H1 (cell line): ENCODE data around the gene BRSK2. TPM values are rescaled to one million over a fixed set of nuclear protein-coding genes. Genes with fewer than 3 reads are reported as not detected.

Source experiments
- CTCF ChIA-PET: fragments of 300-600 bp; sonication (Branson Sonifier 250); formaldehyde crosslinking; loops from one replicate; lab custom pipeline; 2021; ENCODE audit not compliant: partially characterized antibody; lab: Charles Lee
- POLR2A ChIA-PET: fragments of 300-600 bp; sonication (Branson Sonifier 250); formaldehyde crosslinking; loops from one replicate; lab custom pipeline; 2021; ENCODE audit warnings: inconsistent platforms; ENCODE audit not compliant: partially characterized antibody; lab: Charles Lee
- DNase-seq, 2 experiments: peaks; one replicate each; pipeline versions ENCODE4 v3.0.0 to v3.0.0-alpha.2; 2010 to 2022; ENCODE audit warnings: low spot score in 2 of 2, low read depth in 1 of 2, mixed read lengths in 1 of 2
- FAIRE-seq: peaks from 2 replicates; lab custom pipeline; 2011; peaks lifted over from hg19 to GRCh38; lab: Jason Lieb, UNC
- H2AFZ ChIP-seq: 2 replicates; pipeline ENCODE4 v1.8.1; 2012; ENCODE audit warnings: low read length, inconsistent platforms
- H2AK5ac ChIP-seq: 2 replicates; pipeline ENCODE4 v1.6.1; 2013; ENCODE audit warnings: low read depth, low read length
- H2BK120ac ChIP-seq: replicated peaks from 2 replicates; pipeline ENCODE3; 2013; ENCODE audit warnings: low read depth, low read length, inconsistent platforms
- H2BK12ac ChIP-seq: 2 replicates; pipeline ENCODE4 v1.6.1; 2013; ENCODE audit warnings: low read depth, low read length
- H2BK15ac ChIP-seq: 2 replicates; pipeline ENCODE4 v1.6.1; 2013; ENCODE audit warnings: low read length
- H2BK20ac ChIP-seq: 2 replicates; pipeline ENCODE4 v1.6.1; 2013; ENCODE audit warnings: low read length
- H2BK5ac ChIP-seq: 2 replicates; pipeline ENCODE4 v1.6.1; 2013; ENCODE audit warnings: low read depth, low read length
- H3K14ac ChIP-seq: 2 replicates; pipeline ENCODE4 v1.6.1; 2013; ENCODE audit warnings: inconsistent platforms; ENCODE audit not compliant: insufficient read length
- H3K18ac ChIP-seq: 2 replicates; pipeline ENCODE4 v1.6.1; 2013; ENCODE audit warnings: low read length; ENCODE audit errors: extremely low read depth
- H3K23ac ChIP-seq: 2 replicates; pipeline ENCODE4 v1.6.1; 2013; ENCODE audit warnings: inconsistent platforms; ENCODE audit not compliant: insufficient read length
- H3K23me2 ChIP-seq: 2 replicates; pipeline ENCODE4 v1.6.1; 2013; ENCODE audit warnings: low read depth, low read length
- H3K27ac ChIP-seq: 2 replicates; pipeline ENCODE4 v1.6.1; 2011; ENCODE audit warnings: low read depth, low read length, inconsistent platforms
- H3K27me3 ChIP-seq, 4 experiments: replicated peaks in 1 of 4; 1 replicate in 1 of 4; 2 replicates in 3 of 4; pipeline versions ENCODE4 v1.6.1 to v1.8.1; 2011 to 2013; ENCODE audit warnings: low read length in 3 of 4, mild to moderate bottlenecking in 3 of 4, inconsistent platforms in 2 of 4, mixed read lengths in 2 of 4, moderate library complexity in 1 of 4; ENCODE audit not compliant: control insufficient read depth in 3 of 4, insufficient read depth in 3 of 4; ENCODE audit errors: extremely low read depth in 1 of 4
- H3K36me3 ChIP-seq, 4 experiments: 2 replicates each; pipeline versions ENCODE4 v1.6.1 to v1.8.1; 2011 to 2013; ENCODE audit warnings: mild to moderate bottlenecking in 4 of 4, low read length in 3 of 4, moderate library complexity in 2 of 4, control low read depth in 1 of 4, inconsistent platforms in 1 of 4; ENCODE audit not compliant: insufficient read depth in 4 of 4, control insufficient read depth in 2 of 4
- H3K4ac ChIP-seq: replicated peaks from 2 replicates; pipeline ENCODE3; 2013; ENCODE audit warnings: low read length, low read depth, mixed read lengths, inconsistent platforms; ENCODE audit not compliant: insufficient read length
- H3K4me1 ChIP-seq, 4 experiments: replicated peaks in 1 of 4; 1 replicate in 1 of 4; 2 replicates in 3 of 4; pipeline versions ENCODE4 v1.6.1 to v1.8.1; 2011 to 2013; ENCODE audit warnings: low read length in 3 of 4, inconsistent platforms in 2 of 4, mixed read lengths in 1 of 4; ENCODE audit not compliant: insufficient read depth in 4 of 4, control insufficient read depth in 3 of 4
- H3K4me2 ChIP-seq, 2 experiments: 2 replicates each; pipeline versions ENCODE4 v1.6.1 to v1.8.1; 2011 to 2013; ENCODE audit warnings: low read depth in 2 of 2, low read length in 2 of 2, control low read depth in 1 of 2, inconsistent platforms in 1 of 2, mild to moderate bottlenecking in 1 of 2; ENCODE audit not compliant: insufficient read depth in 1 of 2
- H3K4me3 ChIP-seq, 4 experiments: fragments of 200-600, 300-600 bp in 1 of 4; sonication (generic), shearing (Covaris generic), sonication (Bioruptor Twin) in 1 of 4; 2 replicates each; pipeline versions ENCODE4 v1.5.1 to v1.8.1; 2011 to 2016; ENCODE audit warnings: low read length in 4 of 4, low read depth in 3 of 4, control low read depth in 2 of 4, inconsistent platforms in 2 of 4, mild to moderate bottlenecking in 2 of 4, mixed read lengths in 1 of 4, moderate library complexity in 1 of 4; ENCODE audit not compliant: insufficient read depth in 2 of 4; ENCODE audit errors: extremely low read depth in 1 of 4
- H3K56ac ChIP-seq: replicated peaks from 2 replicates; pipeline ENCODE3; 2013; ENCODE audit warnings: low read depth, mild to moderate bottlenecking, mixed read lengths, low read length, inconsistent platforms; ENCODE audit not compliant: insufficient read length
- H3K79me1 ChIP-seq: 2 replicates; pipeline ENCODE4 v1.6.1; 2013; ENCODE audit warnings: low read depth, low read length, control low read depth
- H3K79me2 ChIP-seq, 2 experiments: 2 replicates each; pipeline versions ENCODE4 v1.6.1 to v1.8.1; 2012 to 2013; ENCODE audit warnings: low read length in 2 of 2, mild to moderate bottlenecking in 2 of 2, inconsistent platforms in 1 of 2; ENCODE audit not compliant: insufficient read depth in 2 of 2, control insufficient read depth in 1 of 2
- H3K9ac ChIP-seq, 4 experiments: replicated peaks in 1 of 4; 1 replicate in 1 of 4; 2 replicates in 3 of 4; pipeline versions ENCODE4 v1.6.1 to v1.8.1; 2011 to 2013; ENCODE audit warnings: low read depth in 3 of 4, low read length in 3 of 4, control low read depth in 2 of 4, mild to moderate bottlenecking in 2 of 4, moderate library complexity in 2 of 4, inconsistent platforms in 1 of 4; ENCODE audit errors: extremely low read depth in 1 of 4
- H3K9me3 ChIP-seq, 2 experiments: 2 replicates each; pipeline versions ENCODE4 v1.6.1 to v1.8.1; 2012 to 2013; ENCODE audit warnings: mild to moderate bottlenecking in 2 of 2, moderate library complexity in 2 of 2, control low read depth in 1 of 2, inconsistent platforms in 1 of 2, low read depth in 1 of 2, low read length in 1 of 2, mixed read lengths in 1 of 2; ENCODE audit not compliant: insufficient read depth in 2 of 2
- H4K20me1 ChIP-seq, 2 experiments: replicated peaks in 1 of 2; 2 replicates each; pipeline versions ENCODE3 to v1.8.1; 2011 to 2013; ENCODE audit warnings: inconsistent platforms in 2 of 2, low read length in 2 of 2, mild to moderate bottlenecking in 1 of 2; ENCODE audit not compliant: insufficient read depth in 2 of 2, control insufficient read depth in 1 of 2
- H4K5ac ChIP-seq: 2 replicates; pipeline ENCODE4 v1.6.1; 2013; ENCODE audit warnings: low read length, low read depth, mixed read lengths, inconsistent platforms; ENCODE audit not compliant: insufficient read length
- H4K8ac ChIP-seq: 2 replicates; pipeline ENCODE4 v1.8.0; 2013; ENCODE audit warnings: mild to moderate bottlenecking, moderate library complexity, low read length, inconsistent platforms; ENCODE audit not compliant: insufficient read depth; ENCODE audit errors: extremely low read depth
- H4K91ac ChIP-seq: replicated peaks from 2 replicates; pipeline ENCODE3; 2013; ENCODE audit warnings: low read length, mixed read lengths, inconsistent platforms; ENCODE audit not compliant: insufficient read length
- BCL11A ChIP-seq, 2 experiments: IDR thresholded peaks; one replicate each; pipeline ENCODE4 v1.6.1; 2011; ENCODE audit warnings: low read depth in 2 of 2, low read length in 2 of 2, mild to moderate bottlenecking in 2 of 2
- CEBPB ChIP-seq: IDR thresholded peaks from 2 replicates; pipeline ENCODE4 v1.6.1; 2012; ENCODE audit warnings: low read depth, low read length
- E2F6 ChIP-seq: IDR thresholded peaks from 2 replicates; pipeline ENCODE4 v1.6.1; 2012; ENCODE audit warnings: inconsistent platforms
- EGR1 ChIP-seq: IDR thresholded peaks from 2 replicates; pipeline ENCODE4 v1.6.1; 2011; ENCODE audit warnings: low read depth, low read length, borderline replicate concordance
- JUND ChIP-seq: IDR thresholded peaks from 2 replicates; pipeline ENCODE4 v1.6.1; 2011; ENCODE audit warnings: mild to moderate bottlenecking, improper control_type of control experiment, low read length
- MAX ChIP-seq: IDR thresholded peaks from 2 replicates; pipeline ENCODE4 v1.6.1; 2012; ENCODE audit warnings: inconsistent platforms
- POLR2A ChIP-seq, 2 experiments: IDR thresholded peaks; 1 replicate in 1 of 2; 2 replicates in 1 of 2; pipeline ENCODE4 v1.6.1; 2011; ENCODE audit warnings: low read depth in 2 of 2, low read length in 2 of 2, mild to moderate bottlenecking in 2 of 2; ENCODE audit errors: control extremely low read depth in 1 of 2
- RAD21 ChIP-seq, 2 experiments: IDR thresholded peaks in 1 of 2; conservative IDR thresholded peaks in 1 of 2; 2 replicates each; pipeline ENCODE4 v1.6.1; 2011; ENCODE audit warnings: low read depth in 2 of 2, low read length in 2 of 2, improper control_type of control experiment in 1 of 2, inconsistent platforms in 1 of 2, mild to moderate bottlenecking in 1 of 2, moderate library complexity in 1 of 2
- TAF1 ChIP-seq: IDR thresholded peaks from 2 replicates; pipeline ENCODE4 v1.6.1; 2011; ENCODE audit warnings: mild to moderate bottlenecking, low read depth, low read length
- WGBS, 2 experiments: shearing (Covaris generic) in 1 of 2; methylation state at CpG; one replicate each; pipeline versions ENCODE4 v1.1.6 to v1.1.7; 2013 to 2015; ENCODE audit warnings: low lambda C conversion rate in 2 of 2, mixed read lengths in 2 of 2, inconsistent platforms in 1 of 2, low coverage in 1 of 2, missing lambda C conversion rate in 1 of 2; ENCODE audit not compliant: insufficient replicate concordance in 2 of 2, insufficient coverage in 1 of 2, insufficient read length in 1 of 2; ENCODE audit errors: extremely low coverage in 1 of 2, missing lambda C conversion rate in 1 of 2; 5-methylcytosine and 5-hydroxymethylcytosine counted together
- polyA plus RNA-seq, 7 experiments: library from polyadenylated mRNA; depleted of rRNA in 3 of 7; stranded (reverse) in 5 of 7; unstranded in 2 of 7; fragments of >200 nt in 5 of 7; fragments of 200-250 nt in 2 of 7; gene quantifications; 1 replicate in 5 of 7; 2 replicates in 1 of 7; 4 replicates in 1 of 7; pipeline versions ENCODE4 v1.2.1 to v1.2.3, GENCODE V29; 2011 to 2013; ENCODE audit warnings: missing spikeins in 2 of 7, mixed read lengths in 2 of 7
- total RNA-seq: library from RNA; stranded (reverse); fragmentation: NEBNext Ultra II Directional; extraction: Animal tissue kit (Norgen Biotek cat#: 25700); gene quantifications from 2 replicates; pipeline ENCODE4 v1.2.1, GENCODE V29; 2021
- TF ChIP-seq, protein P1 (sequence below): IDR thresholded peaks from 2 replicates; pipeline ENCODE4 v1.6.1; 2012; ENCODE audit warnings: low read length, inconsistent platforms

Gene BRSK2
- total and polyA plus RNA-seq, 2 of the 8 experiments (the other 6 are each of a cell fraction or from before 2014, with no cell fraction given), result 17.3 to 27.1 TPM

DNA sequence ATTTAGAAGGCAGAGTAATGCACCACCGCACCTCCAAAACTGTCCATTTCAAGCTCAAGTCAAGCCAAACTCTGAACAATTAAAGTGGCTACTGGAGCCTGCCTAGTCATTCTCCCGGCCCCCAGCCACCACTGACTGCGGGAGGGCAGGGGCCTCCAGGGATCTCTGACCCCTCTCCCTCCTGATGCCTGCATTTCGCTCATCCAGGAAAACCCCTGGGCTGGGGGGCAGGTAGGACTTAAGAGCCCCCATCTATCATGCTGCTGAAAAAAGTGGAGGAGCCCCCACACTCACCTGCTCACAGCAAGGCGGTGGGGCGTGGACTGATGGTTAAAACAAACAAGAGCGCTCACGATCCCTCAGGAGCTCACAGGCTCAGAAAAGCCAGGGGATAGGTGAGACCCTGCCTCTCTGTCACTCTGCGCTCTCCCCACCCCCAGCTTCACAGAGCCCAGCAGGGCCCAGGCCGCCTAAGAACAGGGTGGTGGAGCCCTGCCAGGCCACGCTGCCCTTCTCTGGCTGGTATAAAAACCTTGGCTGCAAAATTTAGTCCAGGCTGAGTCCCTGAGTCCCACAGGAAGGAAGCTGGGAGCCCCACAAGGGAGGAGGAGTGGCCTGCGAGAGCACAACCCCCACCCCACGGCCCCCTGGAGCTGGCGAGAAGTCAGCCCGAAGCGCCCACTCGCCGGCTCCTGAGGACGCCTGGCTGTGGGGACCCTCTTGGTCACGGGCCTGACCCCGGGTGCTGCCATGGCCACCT lies 117.8 kb downstream of the BRSK2 start:
- Histone ChIP-seq H3K79me2 (peaks cover 0 to 25% of the 10 kb centered on the region in 2 experiments; a peak in 1 of 4 replicates), H2BK120ac (no peak overlapping the region), H3K27ac (peak overlapping the region; percentile 26; the same call in 1 of the 2 replicates), H4K20me1 (peaks cover 5 to 19% of the 10 kb centered on the region in 2 experiments), H2AFZ (no peak overlapping the region), H3K4me3 (no peak overlapping the region), H3K56ac (no peak overlapping the region), H2AK5ac (no peak overlapping the region), H3K36me3 (no peaks in the 10 kb centered on the region), H4K8ac (peak overlapping the region; percentile 78), H3K79me1 (peaks cover 17% of the 10 kb centered on the region), H4K5ac (no peak overlapping the region), H3K14ac (no peak overlapping the region), H3K9me3 (no peaks in the 10 kb centered on the region), H3K4ac (no peak overlapping the region), H3K4me2 (peak overlapping the region in 1 of 2 experiments; percentile 6; a peak in 2 of 4 replicates), H3K23me2 (no peaks in the 10 kb centered on the region), H4K91ac (no peak overlapping the region), H2BK20ac (no peak overlapping the region), H3K18ac (no peak overlapping the region; the same call in 1 of the 2 replicates), H3K4me1 (peaks cover 0 to 18% (median 9%) of the 10 kb centered on the region in 4 experiments; a peak in 3 of 7 replicates), H3K27me3 (no peaks in the 10 kb centered on the region), H2BK12ac (no peak overlapping the region), H2BK15ac (no peak overlapping the region), H3K23ac (no peak overlapping the region), H3K9ac (no peak overlapping the region; a peak in 1 of 7 replicates), H2BK5ac (no peak overlapping the region)
- 74% methylated on average over 21 of the region's 21 CpGs; no CpG with 5 or more reads in 1 of the 2 experiments for WGBS, 2 experiments
- ChIA-PET CTCF (interaction anchor here (0.8 to 2.0 kb wide), 8 partner anchors 8 to 66 kb away, joined by 3 to 8 read pairs (median 4); no protein-coding TSS in a partner anchor), POLR2A (no interaction called here)
- DNase-seq (no peak), FAIRE-seq (no peak)
- no peak for TF ChIP-seq BCL11A (IDR thresholded peaks at IDR 0.05; ENCODE audit: low read depth in 2 of 2, low read length in 2 of 2)
- TF ChIP-seq E2F6, result no peak
- TF ChIP-seq JUND, result no peak
- TF ChIP-seq TAF1, result no peak
- TF ChIP-seq CEBPB, result no peak
- no peak for TF ChIP-seq MAX
- no peak for TF ChIP-seq RAD21 (IDR thresholded peaks at IDR 0.05 in 1 of 2, conservative IDR thresholded peaks at IDR 0.05 in 1 of 2; ENCODE audit: low read depth in 2 of 2, low read length in 2 of 2)
- TF ChIP-seq POLR2A (IDR thresholded peaks at IDR 0.05; ENCODE audit: control extremely low read depth in 1 of 2, low read depth in 2 of 2, low read length in 2 of 2), result no peak
- TF ChIP-seq, protein P1, sequence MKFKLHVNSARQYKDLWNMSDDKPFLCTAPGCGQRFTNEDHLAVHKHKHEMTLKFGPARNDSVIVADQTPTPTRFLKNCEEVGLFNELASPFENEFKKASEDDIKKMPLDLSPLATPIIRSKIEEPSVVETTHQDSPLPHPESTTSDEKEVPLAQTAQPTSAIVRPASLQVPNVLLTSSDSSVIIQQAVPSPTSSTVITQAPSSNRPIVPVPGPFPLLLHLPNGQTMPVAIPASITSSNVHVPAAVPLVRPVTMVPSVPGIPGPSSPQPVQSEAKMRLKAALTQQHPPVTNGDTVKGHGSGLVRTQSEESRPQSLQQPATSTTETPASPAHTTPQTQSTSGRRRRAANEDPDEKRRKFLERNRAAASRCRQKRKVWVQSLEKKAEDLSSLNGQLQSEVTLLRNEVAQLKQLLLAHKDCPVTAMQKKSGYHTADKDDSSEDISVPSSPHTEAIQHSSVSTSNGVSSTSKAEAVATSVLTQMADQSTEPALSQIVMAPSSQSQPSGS, result no peak
- TF ChIP-seq EGR1, result no peak
